ENCODE measurements around the gene ENGASE.

DNA sequence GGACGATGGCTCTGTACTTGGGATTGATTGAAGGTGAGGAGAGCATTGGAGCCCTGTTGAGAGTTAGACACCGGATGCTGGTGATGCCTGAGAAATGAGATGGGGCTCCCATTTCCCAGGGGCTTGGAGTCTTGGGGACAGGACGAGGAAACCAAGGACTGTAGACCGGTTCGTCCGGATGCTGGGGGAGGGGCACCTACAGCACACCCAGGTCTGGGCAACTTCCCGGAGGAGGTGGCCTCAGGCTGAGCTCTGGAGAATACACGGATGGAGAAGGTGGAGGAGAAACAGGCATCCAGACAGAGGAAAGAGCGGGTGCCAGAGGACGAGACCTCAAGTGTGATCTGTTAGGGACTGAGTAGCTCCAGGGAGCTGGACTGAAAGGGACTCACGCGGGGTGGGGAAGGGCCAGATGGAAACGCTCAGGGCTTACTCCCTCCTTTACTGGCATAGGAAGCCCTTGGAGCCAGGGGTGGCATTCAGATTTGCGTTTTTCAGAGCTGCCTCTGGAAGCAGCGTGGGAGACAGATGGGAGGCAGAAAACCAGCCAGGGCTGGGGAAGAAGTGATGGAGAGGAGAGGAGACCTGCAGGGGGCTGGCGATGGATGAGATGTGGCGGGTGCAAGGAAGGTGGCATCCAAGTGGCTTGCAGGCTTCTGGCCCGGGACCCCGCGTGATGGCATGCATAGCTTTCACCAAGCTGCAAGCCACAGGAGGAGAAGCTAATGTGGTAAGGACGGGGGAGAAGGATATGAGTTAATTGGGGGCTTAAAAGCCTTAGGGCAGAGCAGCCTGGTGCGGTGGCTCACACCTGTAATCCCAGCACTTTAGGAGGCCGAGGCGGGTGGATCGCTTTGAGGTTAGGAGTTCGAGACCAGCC, 42.4 kb upstream of the ENGASE start:
- TF ChIP-seq, protein P1, sequence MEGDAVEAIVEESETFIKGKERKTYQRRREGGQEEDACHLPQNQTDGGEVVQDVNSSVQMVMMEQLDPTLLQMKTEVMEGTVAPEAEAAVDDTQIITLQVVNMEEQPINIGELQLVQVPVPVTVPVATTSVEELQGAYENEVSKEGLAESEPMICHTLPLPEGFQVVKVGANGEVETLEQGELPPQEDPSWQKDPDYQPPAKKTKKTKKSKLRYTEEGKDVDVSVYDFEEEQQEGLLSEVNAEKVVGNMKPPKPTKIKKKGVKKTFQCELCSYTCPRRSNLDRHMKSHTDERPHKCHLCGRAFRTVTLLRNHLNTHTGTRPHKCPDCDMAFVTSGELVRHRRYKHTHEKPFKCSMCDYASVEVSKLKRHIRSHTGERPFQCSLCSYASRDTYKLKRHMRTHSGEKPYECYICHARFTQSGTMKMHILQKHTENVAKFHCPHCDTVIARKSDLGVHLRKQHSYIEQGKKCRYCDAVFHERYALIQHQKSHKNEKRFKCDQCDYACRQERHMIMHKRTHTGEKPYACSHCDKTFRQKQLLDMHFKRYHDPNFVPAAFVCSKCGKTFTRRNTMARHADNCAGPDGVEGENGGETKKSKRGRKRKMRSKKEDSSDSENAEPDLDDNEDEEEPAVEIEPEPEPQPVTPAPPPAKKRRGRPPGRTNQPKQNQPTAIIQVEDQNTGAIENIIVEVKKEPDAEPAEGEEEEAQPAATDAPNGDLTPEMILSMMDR (IDR thresholded peaks at IDR 0.05): no peak
- no peak for TF ChIP-seq POLR2A (IDR thresholded peaks at IDR 0.05)
